WERI-Rb-1 (cell line): ENCODE data around the gene NOL7.

Experiments
- DNase-seq: peaks from one replicate; pipeline ENCODE4 v3.0.0-alpha.2; 2020
- H3K27ac ChIP-seq: fragments of 250-450 bp; sonication (Bioruptor Pico); 2 replicates; pipeline ENCODE4 v1.5.1; 2020; ENCODE audit warnings: mild to moderate bottlenecking, moderate library complexity
- H3K27me3 ChIP-seq: fragments of 250-450 bp; sonication (Bioruptor Pico); 2 replicates; pipeline ENCODE4 v1.5.1; 2021; ENCODE audit warnings: mild to moderate bottlenecking, low read depth, moderate library complexity; ENCODE audit not compliant: insufficient read depth, severe bottlenecking
- H3K36me3 ChIP-seq: fragments of 250-450 bp; sonication (Bioruptor Pico); 2 replicates; pipeline ENCODE4 v1.5.1; 2020; ENCODE audit warnings: mild to moderate bottlenecking, moderate library complexity
- H3K4me3 ChIP-seq: 2 replicates; pipeline ENCODE4 v1.5.1; 2011; ENCODE audit warnings: low read depth, mild to moderate bottlenecking, control low read depth, low read length
- H3K9me3 ChIP-seq: fragments of 250-450 bp; sonication (Bioruptor Pico); 2 replicates; pipeline ENCODE4 v1.5.1; 2021; ENCODE audit warnings: mild to moderate bottlenecking, moderate library complexity; ENCODE audit not compliant: severe bottlenecking
- TF ChIP-seq, protein P1 (sequence below): IDR thresholded peaks from 2 replicates; pipeline ENCODE4 v1.5.1; 2011; ENCODE audit warnings: low read depth, mild to moderate bottlenecking, control low read depth, inconsistent platforms, low read length

The NOL7 gene

DNA sequence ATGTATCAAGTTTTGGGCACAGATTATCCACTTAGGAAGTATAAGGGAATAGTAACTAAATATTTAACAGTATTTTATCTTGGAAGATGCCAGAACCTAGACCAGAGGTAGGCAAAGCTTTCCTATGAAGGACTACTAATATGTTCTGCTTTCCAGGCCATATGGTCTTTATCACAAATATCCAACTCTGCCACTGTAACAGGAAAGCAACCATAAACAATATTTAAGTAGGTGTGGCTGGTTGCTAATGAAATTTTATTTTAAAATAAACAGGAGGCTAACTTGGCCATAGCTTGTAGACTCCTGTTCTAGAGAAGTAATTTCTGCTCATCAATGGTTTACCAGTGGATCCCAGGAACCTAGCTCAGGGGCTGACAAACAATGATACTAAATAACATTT lies 39.4 kb downstream of the NOL7 start:
- TF ChIP-seq, protein P1, sequence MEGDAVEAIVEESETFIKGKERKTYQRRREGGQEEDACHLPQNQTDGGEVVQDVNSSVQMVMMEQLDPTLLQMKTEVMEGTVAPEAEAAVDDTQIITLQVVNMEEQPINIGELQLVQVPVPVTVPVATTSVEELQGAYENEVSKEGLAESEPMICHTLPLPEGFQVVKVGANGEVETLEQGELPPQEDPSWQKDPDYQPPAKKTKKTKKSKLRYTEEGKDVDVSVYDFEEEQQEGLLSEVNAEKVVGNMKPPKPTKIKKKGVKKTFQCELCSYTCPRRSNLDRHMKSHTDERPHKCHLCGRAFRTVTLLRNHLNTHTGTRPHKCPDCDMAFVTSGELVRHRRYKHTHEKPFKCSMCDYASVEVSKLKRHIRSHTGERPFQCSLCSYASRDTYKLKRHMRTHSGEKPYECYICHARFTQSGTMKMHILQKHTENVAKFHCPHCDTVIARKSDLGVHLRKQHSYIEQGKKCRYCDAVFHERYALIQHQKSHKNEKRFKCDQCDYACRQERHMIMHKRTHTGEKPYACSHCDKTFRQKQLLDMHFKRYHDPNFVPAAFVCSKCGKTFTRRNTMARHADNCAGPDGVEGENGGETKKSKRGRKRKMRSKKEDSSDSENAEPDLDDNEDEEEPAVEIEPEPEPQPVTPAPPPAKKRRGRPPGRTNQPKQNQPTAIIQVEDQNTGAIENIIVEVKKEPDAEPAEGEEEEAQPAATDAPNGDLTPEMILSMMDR: no peak
- H3K27me3 ChIP-seq: no peaks in the 10 kb centered on the region
- no peak overlapping the region for H3K4me3 ChIP-seq
- H3K9me3 ChIP-seq: no peaks in the 10 kb centered on the region
- H3K36me3 ChIP-seq: peaks cover 7% of the 10 kb centered on the region
- no peak overlapping the region for H3K27ac ChIP-seq
- DNase-seq: no peak

GRCh38 chr6:13655700-13656099 lies 40.6 kb downstream of the NOL7 start:
- Histone ChIP-seq H3K4me3 (no peak overlapping the region), H3K27me3 (no peaks in the 10 kb centered on the region), H3K9me3 (no peaks in the 10 kb centered on the region), H3K27ac (no peak overlapping the region), H3K36me3 (peaks cover 7% of the 10 kb centered on the region)
- TF ChIP-seq, protein P1: no peak
- no peak for DNase-seq

DNA sequence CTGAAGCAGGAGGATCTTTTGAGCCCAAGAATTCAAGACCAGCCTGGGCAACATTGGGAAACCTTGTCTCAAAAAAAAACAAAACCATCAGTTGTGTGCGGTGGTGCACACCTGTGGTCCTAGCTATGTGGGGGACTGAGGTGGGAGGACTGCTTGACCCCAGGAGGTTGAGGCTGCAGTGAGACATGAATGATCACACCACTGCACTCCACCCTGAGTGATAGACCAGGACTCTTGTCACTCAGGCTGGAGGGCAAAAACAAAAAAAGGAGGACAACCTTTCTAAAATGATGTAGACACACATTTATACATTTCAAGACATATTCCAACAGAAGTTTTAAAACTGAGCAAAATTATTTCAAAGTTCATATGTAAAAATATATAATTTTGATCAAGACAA lies 45.1 kb downstream of the NOL7 start:
- Histone ChIP-seq H3K36me3 (no peaks in the 10 kb centered on the region), H3K4me3 (no peak overlapping the region), H3K27ac (no peak overlapping the region), H3K27me3 (no peaks in the 10 kb centered on the region), H3K9me3 (no peaks in the 10 kb centered on the region)
- TF ChIP-seq, protein P1: no peak
- DNase-seq: no peak

- TF ChIP-seq, protein P1: no peak
- Histone ChIP-seq H3K27me3 (no peaks in the 10 kb centered on the region), H3K36me3 (no peaks in the 10 kb centered on the region), H3K9me3 (no peaks in the 10 kb centered on the region), H3K4me3 (no peak overlapping the region), H3K27ac (no peak overlapping the region)
- no peak for DNase-seq
Observed at GRCh38 chr6:13660893-13661292, 45.8 kb downstream of the NOL7 start.

GRCh38 chr6:13661647-13662046 lies 46.5 kb downstream of the NOL7 start:
- H3K27ac ChIP-seq: no peak overlapping the region
- no peaks in the 10 kb centered on the region for H3K27me3 ChIP-seq
- DNase-seq: no peak
- no peak overlapping the region for H3K4me3 ChIP-seq
- TF ChIP-seq, protein P1: no peak
- no peaks in the 10 kb centered on the region for H3K9me3 ChIP-seq
- no peaks in the 10 kb centered on the region for H3K36me3 ChIP-seq

DNA sequence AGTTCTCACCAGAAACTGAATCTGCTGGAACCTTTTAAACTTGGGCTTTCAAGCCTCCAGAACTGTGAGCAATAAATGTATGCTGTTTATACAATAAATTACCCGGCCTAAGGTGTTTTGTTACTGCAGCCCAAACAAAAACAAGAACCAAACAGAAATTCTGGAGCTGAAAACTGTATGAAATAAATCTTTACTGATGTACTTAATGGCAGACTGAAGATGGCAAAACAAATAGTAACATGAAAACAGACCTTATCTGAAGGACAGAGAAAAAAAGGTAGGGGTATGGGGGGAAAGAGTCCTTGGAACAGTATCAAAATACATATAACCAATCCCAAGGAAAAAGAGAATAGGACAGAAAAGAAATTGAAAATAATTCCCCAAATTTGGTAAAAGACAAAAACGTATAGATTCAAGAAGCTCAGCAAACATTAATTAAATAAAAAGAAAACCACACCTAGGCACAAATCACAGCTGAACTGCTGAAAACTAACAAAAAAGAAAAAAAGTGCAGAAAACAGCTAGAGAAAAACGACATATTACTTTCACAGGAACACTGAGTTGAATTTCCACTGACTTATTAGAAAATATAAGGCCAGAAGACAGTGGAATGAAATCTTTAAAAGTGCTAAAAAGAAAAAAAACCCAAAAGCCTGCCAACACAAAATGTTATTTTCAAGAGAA lies 47.7 kb downstream of the NOL7 start:
- no peaks in the 10 kb centered on the region for H3K27me3 ChIP-seq
- no peak for DNase-seq
- H3K36me3 ChIP-seq: no peaks in the 10 kb centered on the region
- TF ChIP-seq, protein P1: no peak
- no peak overlapping the region for H3K27ac ChIP-seq
- no peaks in the 10 kb centered on the region for H3K9me3 ChIP-seq
- H3K4me3 ChIP-seq: no peak overlapping the region
